Suprapubic skin (tissue), 4 donors: Measurements from ENCODE around the gene DNAJB14.

Experiments
- CTCF ChIP-seq, 2 donors: fragments of 200-600 bp in 1 of 2; fragments of 450-650 bp in 1 of 2; sonication (generic) in 1 of 2; IDR thresholded peaks; one replicate each; pipeline ENCODE4 v1.5.1; 2016 to 2019; ENCODE audit warnings: antibody characterized with exemption in 2 of 2, mild to moderate bottlenecking in 1 of 2, moderate library complexity in 1 of 2
- EP300 ChIP-seq: sonication (generic); formaldehyde crosslinking; IDR thresholded peaks from one replicate; pipeline ENCODE4 v1.6.1; 2017; ENCODE audit warnings: antibody characterized with exemption
- POLR2A ChIP-seq, 2 donors: fragments of 450-650 bp; IDR thresholded peaks; one replicate each; pipeline ENCODE4 v1.6.1; 2017; ENCODE audit warnings: antibody characterized with exemption in 2 of 2, mild to moderate bottlenecking in 2 of 2, moderate library complexity in 2 of 2
- POLR2AphosphoS5 ChIP-seq, 3 donors: sonication (generic); formaldehyde crosslinking; IDR thresholded peaks; one replicate each; pipeline ENCODE4 v1.6.1; 2017; ENCODE audit warnings: antibody characterized with exemption in 3 of 3

GRCh38 chr4:99876946-99877345 is 69.5 kb downstream of the DNAJB14 start:
- TF ChIP-seq POLR2AphosphoS5 (IDR thresholded peaks at IDR 0.05) = no peak
- no peak for TF ChIP-seq EP300
- no peak for TF ChIP-seq POLR2A (IDR thresholded peaks at IDR 0.05)
- no peak for TF ChIP-seq CTCF (IDR thresholded peaks at IDR 0.05)
